ENCODE data around the gene RRP15. TPM values are rescaled to one million over a fixed set of nuclear protein-coding genes. Genes with fewer than 3 reads are reported as not detected.
A peak's percentile ranks its signal among the peaks of the same experiment; 100 is the strongest.

Gene RRP15
- total RNA-seq, 4 donors from 2014 or later, result 13.1 to 27.4 (median 18.8) TPM

DNA sequence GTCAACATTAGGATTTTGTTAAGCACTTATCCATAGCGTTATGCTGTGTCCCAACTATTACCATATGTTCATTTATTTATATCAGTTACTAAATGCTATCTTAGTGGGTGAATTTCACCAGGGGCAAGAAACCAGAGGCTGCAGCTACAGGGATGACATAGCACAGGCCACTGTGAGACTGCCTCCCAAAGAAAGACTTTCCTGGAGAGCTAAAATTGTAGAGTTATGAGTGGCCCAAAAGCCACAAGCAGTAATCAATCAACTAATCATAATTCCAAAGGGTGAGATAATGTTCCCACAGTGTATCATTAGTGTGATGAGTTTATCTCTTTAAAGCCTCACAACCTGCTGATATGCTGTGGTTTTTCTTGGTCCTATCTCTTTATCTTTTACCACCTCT, 56.2 kb downstream of the RRP15 start:
- intact Hi-C loops (cut with DNase I; ENCODE audit: low total_unique reads), result loop anchor here (10.0 kb wide), 2 partner anchors 323 to 723 kb away; no protein-coding TSS in a partner anchor
- H3K36me3 ChIP-seq, result no peaks in the 10 kb centered on the region
- no peaks in the 10 kb centered on the region for H3K27me3 ChIP-seq
- ATAC-seq (no peak), DNase-seq (no peak)
- TF ChIP-seq POLR2A (IDR thresholded peaks at IDR 0.05), result no peak
- TF ChIP-seq, protein P1, sequence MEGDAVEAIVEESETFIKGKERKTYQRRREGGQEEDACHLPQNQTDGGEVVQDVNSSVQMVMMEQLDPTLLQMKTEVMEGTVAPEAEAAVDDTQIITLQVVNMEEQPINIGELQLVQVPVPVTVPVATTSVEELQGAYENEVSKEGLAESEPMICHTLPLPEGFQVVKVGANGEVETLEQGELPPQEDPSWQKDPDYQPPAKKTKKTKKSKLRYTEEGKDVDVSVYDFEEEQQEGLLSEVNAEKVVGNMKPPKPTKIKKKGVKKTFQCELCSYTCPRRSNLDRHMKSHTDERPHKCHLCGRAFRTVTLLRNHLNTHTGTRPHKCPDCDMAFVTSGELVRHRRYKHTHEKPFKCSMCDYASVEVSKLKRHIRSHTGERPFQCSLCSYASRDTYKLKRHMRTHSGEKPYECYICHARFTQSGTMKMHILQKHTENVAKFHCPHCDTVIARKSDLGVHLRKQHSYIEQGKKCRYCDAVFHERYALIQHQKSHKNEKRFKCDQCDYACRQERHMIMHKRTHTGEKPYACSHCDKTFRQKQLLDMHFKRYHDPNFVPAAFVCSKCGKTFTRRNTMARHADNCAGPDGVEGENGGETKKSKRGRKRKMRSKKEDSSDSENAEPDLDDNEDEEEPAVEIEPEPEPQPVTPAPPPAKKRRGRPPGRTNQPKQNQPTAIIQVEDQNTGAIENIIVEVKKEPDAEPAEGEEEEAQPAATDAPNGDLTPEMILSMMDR (IDR thresholded peaks at IDR 0.05 in 4 of 5, conservative IDR thresholded peaks at IDR 0.05 in 1 of 5), result no peak
- H3K4me3 ChIP-seq, result no peak overlapping the region
- H3K27ac ChIP-seq, result no peak overlapping the region
- in situ Hi-C loops (cut with MboI; ENCODE audit: low sequenced_read_pairs in 4 of 4), result loop anchor here (5.0 to 25.0 kb wide), 5 partner anchors 143 to 1321 kb away; no protein-coding TSS in a partner anchor
- H3K4me1 ChIP-seq, result peaks cover 3 to 4% of the 10 kb centered on the region in 2 donors
- no peaks in the 10 kb centered on the region for H3K9me3 ChIP-seq

DNA sequence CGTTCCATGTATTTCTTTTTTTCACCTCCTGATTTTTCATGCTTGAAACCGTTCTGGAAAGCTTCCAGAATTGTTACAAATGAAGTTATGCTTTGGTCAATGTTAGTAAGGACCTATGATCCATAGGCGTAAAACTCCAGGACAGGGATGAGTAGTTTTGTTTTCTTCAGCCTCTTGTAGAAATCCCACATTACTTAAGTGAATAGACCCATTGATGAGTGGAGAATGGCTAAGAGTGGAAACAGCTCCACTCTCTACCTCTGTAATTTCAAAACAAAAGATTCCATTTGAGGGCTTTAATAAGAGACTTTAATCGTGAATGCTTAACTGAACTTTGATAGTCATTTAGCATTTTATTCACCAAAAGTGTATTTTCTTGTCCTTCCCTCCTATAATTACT, 57.0 kb downstream of the RRP15 start:
- Histone ChIP-seq H3K36me3 (no peaks in the 10 kb centered on the region), H3K27ac (no peak overlapping the region), H3K4me1 (peaks cover 3 to 4% of the 10 kb centered on the region in 2 donors), H3K27me3 (no peaks in the 10 kb centered on the region), H3K4me3 (no peak overlapping the region), H3K9me3 (no peaks in the 10 kb centered on the region)
- intact Hi-C loops (cut with DNase I; ENCODE audit: low total_unique reads) (loop anchor here (10.0 kb wide), 2 partner anchors 323 to 723 kb away; no protein-coding TSS in a partner anchor), in situ Hi-C loops (cut with MboI; ENCODE audit: low sequenced_read_pairs in 4 of 4) (loop anchor here (5.0 to 25.0 kb wide), 5 partner anchors 143 to 1320 kb away; no protein-coding TSS in a partner anchor)
- TF ChIP-seq POLR2A (IDR thresholded peaks at IDR 0.05), result no peak
- TF ChIP-seq, protein P1 (IDR thresholded peaks at IDR 0.05 in 4 of 5, conservative IDR thresholded peaks at IDR 0.05 in 1 of 5), result no peak
- no peak for DNase-seq
- no peak for ATAC-seq

DNA sequence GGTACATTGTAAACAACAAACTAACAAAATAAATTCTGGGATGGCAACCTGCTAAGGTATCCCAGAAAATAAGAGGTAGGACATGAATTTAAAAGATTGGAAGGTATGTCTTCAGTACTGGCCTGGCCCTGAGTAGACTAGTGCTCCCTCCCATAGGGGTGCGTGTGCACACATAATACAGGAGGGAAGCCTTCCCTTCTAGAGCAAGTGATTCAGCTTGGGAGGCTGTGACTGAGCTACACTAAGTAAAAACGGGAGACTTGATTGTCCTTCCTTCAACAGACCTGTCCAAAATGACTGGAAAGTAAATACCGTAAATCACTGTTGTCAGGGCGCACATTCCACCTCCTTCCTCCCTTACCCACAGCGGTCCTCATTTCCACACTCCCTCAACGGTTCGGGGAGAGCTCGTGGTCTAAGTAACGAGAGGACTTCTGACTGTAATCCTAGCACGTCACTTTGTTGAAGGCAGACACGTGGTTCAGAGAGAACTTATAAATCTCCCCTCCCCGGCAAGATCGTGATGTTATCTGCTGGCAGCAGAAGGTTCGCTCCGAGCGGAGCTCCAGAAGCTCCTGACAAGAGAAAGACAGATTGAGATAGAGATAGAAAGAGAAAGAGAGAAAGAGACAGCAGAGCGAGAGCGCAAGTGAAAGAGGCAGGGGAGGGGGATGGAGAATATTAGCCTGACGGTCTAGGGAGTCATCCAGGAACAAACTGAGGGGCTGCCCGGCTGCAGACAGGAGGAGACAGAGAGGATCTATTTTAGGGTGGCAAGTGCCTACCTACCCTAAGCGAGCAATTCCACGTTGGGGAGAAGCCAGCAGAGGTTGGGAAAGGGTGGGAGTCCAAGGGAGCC, 60.0 kb downstream of the RRP15 start, which contains the start of gene TGFB2:
TGFB2 (plus strand) TSS at position 523 of the 859 bp plus-strand sequence. CDS start 1,366 bp downstream, outside the sequence.
- H3K36me3 ChIP-seq, result no peaks in the 10 kb centered on the region
- H3K4me1 ChIP-seq, result peaks cover 21 to 22% of the 10 kb centered on the region in 2 donors
- intact Hi-C loops (cut with DNase I; ENCODE audit: low total_unique reads), result loop anchor here (2.0 to 10.0 kb wide), 5 partner anchors 67 to 827 kb away; partner anchors contain the start of gene LYPLAL1
- TF ChIP-seq POLR2A (IDR thresholded peaks at IDR 0.05), result peak; percentile 94 to 96
- TF ChIP-seq, protein P1 (IDR thresholded peaks at IDR 0.05 in 4 of 5, conservative IDR thresholded peaks at IDR 0.05 in 1 of 5), result peak in 1 of 5 experiments; percentile 15
- peak; percentile 70 to 79 for DNase-seq
- in situ Hi-C loops (cut with MboI; ENCODE audit: low sequenced_read_pairs in 4 of 4), result loop anchor here (5.0 to 25.0 kb wide), 5 partner anchors 140 to 1317 kb away; no protein-coding TSS in a partner anchor
- H3K27ac ChIP-seq, result peak within 1 kb of the TSS; percentile 90 to 94 (median 92)
- no peaks in the 10 kb centered on the region for H3K27me3 ChIP-seq
- H3K4me3 ChIP-seq, result peak within 1 kb of the TSS; percentile 66 to 86 (median 70)
- no peaks in the 10 kb centered on the region for H3K9me3 ChIP-seq
- peak; percentile 75 to 78 for ATAC-seq

DNA sequence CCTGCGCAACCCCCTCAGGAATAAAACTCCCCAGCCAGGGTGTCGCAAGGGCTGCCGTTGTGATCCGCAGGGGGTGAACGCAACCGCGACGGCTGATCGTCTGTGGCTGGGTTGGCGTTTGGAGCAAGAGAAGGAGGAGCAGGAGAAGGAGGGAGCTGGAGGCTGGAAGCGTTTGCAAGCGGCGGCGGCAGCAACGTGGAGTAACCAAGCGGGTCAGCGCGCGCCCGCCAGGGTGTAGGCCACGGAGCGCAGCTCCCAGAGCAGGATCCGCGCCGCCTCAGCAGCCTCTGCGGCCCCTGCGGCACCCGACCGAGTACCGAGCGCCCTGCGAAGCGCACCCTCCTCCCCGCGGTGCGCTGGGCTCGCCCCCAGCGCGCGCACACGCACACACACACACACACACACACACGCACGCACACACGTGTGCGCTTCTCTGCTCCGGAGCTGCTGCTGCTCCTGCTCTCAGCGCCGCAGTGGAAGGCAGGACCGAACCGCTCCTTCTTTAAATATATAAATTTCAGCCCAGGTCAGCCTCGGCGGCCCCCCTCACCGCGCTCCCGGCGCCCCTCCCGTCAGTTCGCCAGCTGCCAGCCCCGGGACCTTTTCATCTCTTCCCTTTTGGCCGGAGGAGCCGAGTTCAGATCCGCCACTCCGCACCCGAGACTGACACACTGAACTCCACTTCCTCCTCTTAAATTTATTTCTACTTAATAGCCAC, 60.7 kb downstream of the RRP15 start:
- ATAC-seq, result peak; percentile 46 to 52
- in situ Hi-C loops (cut with MboI; ENCODE audit: low sequenced_read_pairs in 4 of 4), result loop anchor here (10.0 to 25.0 kb wide), 4 partner anchors 139 to 1316 kb away; no protein-coding TSS in a partner anchor

More for the DNA sequence above, 60.7 kb downstream of the RRP15 start:
- H3K9me3 ChIP-seq, result no peaks in the 10 kb centered on the region
- no peaks in the 10 kb centered on the region for H3K27me3 ChIP-seq
- TF ChIP-seq, protein P1 (IDR thresholded peaks at IDR 0.05 in 4 of 5, conservative IDR thresholded peaks at IDR 0.05 in 1 of 5), result peak in 1 of 5 experiments; percentile 15
- peak in 1 of 2 donors; percentile 6 for TF ChIP-seq POLR2A (IDR thresholded peaks at IDR 0.05)
- H3K4me1 ChIP-seq, result peaks cover 27 to 30% of the 10 kb centered on the region in 2 donors
- intact Hi-C loops (cut with DNase I; ENCODE audit: low total_unique reads), result loop anchor here (2.0 to 10.0 kb wide), 5 partner anchors 66 to 826 kb away; partner anchors contain the start of gene LYPLAL1
- H3K4me3 ChIP-seq, result peak overlapping the region; percentile 66 to 86 (median 70)
- DNase-seq, result peak; percentile 49 to 72
- H3K36me3 ChIP-seq, result no peaks in the 10 kb centered on the region
- H3K27ac ChIP-seq, result peak overlapping the region; percentile 90 to 94 (median 92)

All from gastrocnemius medialis (tissue), 4 donors.